BLaER1 (cell line): Measurements from ENCODE around the gene MFAP5.
"Not testable (repeated sequence)": the region's sequence is repeated elsewhere in the genome, so short reads cannot be mapped to it uniquely, and the experiment has no call there.

Experiments used
- H3K27ac ChIP-seq: shearing (Covaris generic); formaldehyde crosslinking; 2 replicates; pipeline ENCODE4 v1.8.1; 2022
- H3K27me3 ChIP-seq: shearing (Covaris generic); formaldehyde crosslinking; 2 replicates; pipeline ENCODE4 v1.8.1; 2022
- H3K36me3 ChIP-seq: shearing (Covaris generic); formaldehyde crosslinking; 2 replicates; pipeline ENCODE4 v1.8.1; 2022
- H3K4me1 ChIP-seq: shearing (Covaris generic); formaldehyde crosslinking; 2 replicates; pipeline ENCODE4 v1.8.1; 2022
- H3K4me2 ChIP-seq: shearing (Covaris generic); formaldehyde crosslinking; 2 replicates; pipeline ENCODE4 v1.8.1; 2022
- H3K4me3 ChIP-seq: shearing (Covaris generic); formaldehyde crosslinking; 2 replicates; pipeline ENCODE4 v1.8.1; 2022
- H3K9ac ChIP-seq: shearing (Covaris generic); formaldehyde crosslinking; 2 replicates; pipeline ENCODE4 v1.8.1; 2022
- H3K9me3 ChIP-seq: shearing (Covaris generic); formaldehyde crosslinking; 2 replicates; pipeline ENCODE4 v1.8.1; 2022
- H4K20me1 ChIP-seq: shearing (Covaris generic); formaldehyde crosslinking; 2 replicates; pipeline ENCODE4 v1.8.1; 2022
- Cebpa-rat ChIP-seq: shearing (Covaris generic); IDR thresholded peaks from 2 replicates; pipeline ENCODE4 v1.8.1; 2022

Gene MFAP5

DNA sequence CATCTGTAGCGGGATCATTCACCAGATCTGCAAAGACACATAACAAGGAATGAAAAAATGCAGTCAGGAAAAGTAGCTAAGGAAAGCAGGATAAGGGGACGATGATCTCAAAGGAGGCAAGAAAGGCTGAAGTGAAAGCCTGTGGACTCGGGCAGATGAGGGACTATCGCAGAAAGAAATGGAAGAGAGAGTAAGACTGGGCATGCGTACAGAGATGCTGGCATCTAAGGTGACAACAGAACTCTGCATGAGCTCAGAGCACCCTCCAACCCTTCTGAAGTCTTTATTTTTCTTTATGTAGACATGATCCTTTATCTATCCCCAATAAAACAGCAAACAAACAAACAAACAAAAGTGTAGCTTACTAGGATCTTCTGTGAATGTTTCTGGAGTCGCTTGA is 7.2 kb downstream of the MFAP5 start:
- no peaks in the 10 kb centered on the region for H3K9me3 ChIP-seq
- H3K27ac ChIP-seq, result no peak overlapping the region
- no peaks in the 10 kb centered on the region for H3K27me3 ChIP-seq
- no peak overlapping the region for H3K9ac ChIP-seq
- no peaks in the 10 kb centered on the region for H3K4me1 ChIP-seq
- no peaks in the 10 kb centered on the region for H3K36me3 ChIP-seq
- no peak overlapping the region for H3K4me2 ChIP-seq
- H4K20me1 ChIP-seq, result no peaks in the 10 kb centered on the region
- TF ChIP-seq Cebpa-rat, result no peak
- no peak overlapping the region for H3K4me3 ChIP-seq

DNA sequence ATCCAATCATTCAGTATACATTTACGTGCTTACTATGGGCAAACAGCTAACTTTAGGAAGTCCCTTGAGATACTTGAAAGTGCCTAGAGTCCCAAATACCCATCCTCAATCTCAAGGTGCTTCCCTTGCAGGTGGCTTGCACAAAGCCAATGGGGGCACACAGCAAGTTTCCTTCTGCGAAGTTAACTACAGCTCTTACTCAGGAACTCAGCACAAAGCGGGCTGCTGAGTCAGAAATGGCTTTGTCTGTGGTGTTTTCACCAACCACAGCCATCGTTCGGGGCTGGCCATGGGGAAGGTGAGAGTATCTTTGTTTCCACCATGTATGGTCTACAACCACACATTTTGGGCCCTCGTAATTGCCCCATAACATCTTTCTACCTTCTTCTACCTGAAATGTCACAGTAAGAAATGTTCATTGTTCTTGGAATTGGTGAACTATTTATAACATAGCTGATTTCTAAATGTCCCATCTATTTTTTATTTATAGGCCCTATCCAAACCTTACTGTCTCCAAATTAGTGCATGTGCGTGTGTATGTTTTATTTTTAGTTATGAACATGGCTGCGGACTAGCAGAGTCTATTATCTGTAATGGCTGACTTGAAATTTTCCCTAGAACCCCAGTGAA is 13.9 kb downstream of the MFAP5 start:
- Histone ChIP-seq H3K4me2 (peak overlapping the region; percentile 49), H3K9ac (no peak overlapping the region), H4K20me1 (no peaks in the 10 kb centered on the region), H3K36me3 (no peaks in the 10 kb centered on the region), H3K27ac (no peak overlapping the region), H3K27me3 (no peaks in the 10 kb centered on the region), H3K4me1 (peaks cover 37% of the 10 kb centered on the region), H3K4me3 (no peak overlapping the region), H3K9me3 (no peaks in the 10 kb centered on the region)
- TF ChIP-seq Cebpa-rat, result no peak

DNA sequence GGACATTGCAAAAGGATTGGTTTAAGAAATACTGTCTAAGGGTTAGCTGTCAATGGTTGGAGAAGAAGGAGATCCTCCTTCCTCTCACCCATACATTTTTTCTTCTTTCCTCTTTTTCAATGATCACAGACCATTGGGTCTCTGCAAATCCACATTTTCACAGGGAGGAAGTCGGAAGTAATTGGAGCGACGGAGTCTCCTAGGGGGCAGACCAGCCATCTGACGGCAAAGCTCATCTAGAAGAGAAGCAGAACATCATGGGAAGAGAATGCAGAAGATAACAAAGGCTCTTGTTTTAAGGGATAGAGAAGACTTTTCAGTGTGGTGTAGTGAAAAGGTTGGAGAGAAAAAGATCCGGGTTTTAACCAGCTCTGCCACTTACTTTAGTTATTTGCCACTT is 14.7 kb downstream of the MFAP5 start:
- no peak overlapping the region for H3K4me2 ChIP-seq

DNA sequence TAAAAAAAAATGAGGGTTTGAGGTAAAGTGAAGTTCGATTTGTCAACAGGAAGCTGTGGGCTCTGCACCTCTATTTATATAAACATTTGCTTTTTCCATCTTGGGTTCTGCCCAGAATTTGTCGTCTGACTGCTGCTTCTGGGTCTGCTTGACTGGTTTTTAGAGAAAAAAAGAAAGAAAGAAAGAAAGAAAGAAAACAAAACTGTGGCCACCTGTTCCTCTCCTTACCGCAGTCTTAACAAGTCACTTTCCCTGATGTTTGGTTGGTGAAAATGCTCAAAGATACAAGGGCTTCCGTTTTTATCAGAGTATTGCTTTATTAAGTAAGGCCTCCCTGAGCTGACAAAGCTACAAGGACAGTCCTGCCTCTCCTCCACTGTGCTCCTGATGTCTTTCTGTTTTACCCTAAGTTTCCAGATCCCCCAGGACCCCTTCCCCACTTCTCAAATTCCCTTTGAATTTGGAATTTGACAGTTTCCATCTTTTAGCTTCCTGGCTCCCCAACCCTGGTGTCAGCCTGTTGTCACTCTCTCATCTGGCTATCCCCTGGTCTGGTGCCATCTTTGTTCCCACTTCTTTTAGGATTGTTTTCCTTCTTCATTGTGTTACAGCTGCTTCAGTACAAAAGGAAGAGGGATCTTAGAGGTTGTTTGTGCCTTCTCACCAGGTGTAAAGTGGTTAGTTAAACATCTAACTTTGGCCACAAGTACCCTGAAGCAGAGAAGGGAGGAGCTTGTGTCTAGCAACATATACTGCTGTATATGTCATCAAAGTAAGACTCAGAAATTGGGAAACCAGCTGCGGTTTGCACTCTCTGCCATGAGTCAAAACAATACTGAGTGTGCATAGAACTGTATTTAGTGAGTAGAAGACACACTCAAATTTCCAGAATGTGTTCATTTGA is 18.0 kb downstream of the MFAP5 start:
- TF ChIP-seq Cebpa-rat, result no peak
- Histone ChIP-seq H3K4me2 (peak overlapping the region; percentile 74), H3K9ac (peak overlapping the region; percentile 59; the same call in 1 of the 2 replicates), H3K4me3 (no peak overlapping the region; the same call in 1 of the 2 replicates), H3K27ac (peak overlapping the region; percentile 84), H4K20me1 (no peaks in the 10 kb centered on the region), H3K27me3 (no peaks in the 10 kb centered on the region), H3K9me3 (0 out of 2 replicates have a peak, but pooled peaks cover 11% of the 10 kb centered on the region), H3K4me1 (peaks cover 40% of the 10 kb centered on the region), H3K36me3 (no peaks in the 10 kb centered on the region)

More for the DNA sequence above, 14.7 kb downstream of the MFAP5 start:
- Histone ChIP-seq H3K27ac (no peak overlapping the region), H3K9me3 (no peaks in the 10 kb centered on the region), H4K20me1 (no peaks in the 10 kb centered on the region), H3K36me3 (no peaks in the 10 kb centered on the region), H3K9ac (no peak overlapping the region), H3K4me3 (no peak overlapping the region), H3K27me3 (no peaks in the 10 kb centered on the region), H3K4me1 (peaks cover 40% of the 10 kb centered on the region)
- TF ChIP-seq Cebpa-rat, result no peak

DNA sequence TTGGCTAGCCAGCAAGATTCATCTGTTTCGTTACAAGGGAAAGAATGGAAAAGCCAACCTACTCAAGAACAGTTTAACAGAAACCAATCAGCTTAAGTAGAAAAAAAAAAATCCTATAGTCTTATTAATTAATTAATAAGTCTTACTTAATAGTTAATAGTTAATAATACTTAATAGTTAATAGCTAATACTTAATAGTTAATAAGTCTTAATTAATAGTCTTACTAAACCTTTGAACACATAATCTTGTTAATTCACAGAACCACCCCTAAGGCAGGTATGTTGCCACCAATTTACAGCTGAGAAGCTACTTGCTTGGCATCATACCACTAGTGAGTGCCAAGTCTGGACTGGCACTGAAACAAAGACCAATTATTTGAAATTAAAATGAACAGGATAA is 19.9 kb downstream of the MFAP5 start:
- no peaks in the 10 kb centered on the region for H3K36me3 ChIP-seq
- no peak overlapping the region for H3K4me2 ChIP-seq
- TF ChIP-seq Cebpa-rat, result no peak
- no peak overlapping the region for H3K27ac ChIP-seq
- H3K9me3 ChIP-seq, result 0 out of 2 replicates have a peak, but pooled peaks cover 11% of the 10 kb centered on the region
- no peaks in the 10 kb centered on the region for H3K27me3 ChIP-seq
- no peaks in the 10 kb centered on the region for H4K20me1 ChIP-seq
- no peak overlapping the region for H3K9ac ChIP-seq
- H3K4me1 ChIP-seq, result peaks cover 35% of the 10 kb centered on the region
- H3K4me3 ChIP-seq, result no peak overlapping the region

DNA sequence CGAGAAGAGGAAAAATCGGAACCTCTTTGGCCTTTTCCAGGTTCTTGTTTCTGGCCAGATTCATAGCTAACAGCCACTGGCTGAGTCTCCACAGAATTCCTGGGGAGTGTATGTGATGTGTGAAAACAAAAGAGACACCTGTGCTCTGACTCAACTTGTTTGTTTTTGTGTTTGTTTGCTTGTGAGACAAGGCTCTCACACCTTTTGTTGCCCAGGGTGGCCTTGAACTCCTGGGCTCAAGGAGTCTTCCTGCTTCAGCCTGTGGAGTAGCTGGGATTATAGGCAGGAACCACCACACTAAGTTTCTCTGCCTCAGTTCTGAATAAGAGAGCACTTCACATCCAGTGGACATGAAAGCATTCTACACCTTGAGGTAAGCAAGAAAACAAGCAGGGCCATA is 22.7 kb downstream of the MFAP5 start:
- Histone ChIP-seq H3K36me3 (no peaks in the 10 kb centered on the region), H3K4me2 (no peak overlapping the region), H4K20me1 (no peaks in the 10 kb centered on the region), H3K27me3 (no peaks in the 10 kb centered on the region), H3K9ac (no peak overlapping the region), H3K9me3 (0 out of 2 replicates have a peak, but pooled peaks cover 11% of the 10 kb centered on the region), H3K4me3 (no peak overlapping the region), H3K4me1 (peaks cover 29% of the 10 kb centered on the region), H3K27ac (no peak overlapping the region)
- no peak for TF ChIP-seq Cebpa-rat

DNA sequence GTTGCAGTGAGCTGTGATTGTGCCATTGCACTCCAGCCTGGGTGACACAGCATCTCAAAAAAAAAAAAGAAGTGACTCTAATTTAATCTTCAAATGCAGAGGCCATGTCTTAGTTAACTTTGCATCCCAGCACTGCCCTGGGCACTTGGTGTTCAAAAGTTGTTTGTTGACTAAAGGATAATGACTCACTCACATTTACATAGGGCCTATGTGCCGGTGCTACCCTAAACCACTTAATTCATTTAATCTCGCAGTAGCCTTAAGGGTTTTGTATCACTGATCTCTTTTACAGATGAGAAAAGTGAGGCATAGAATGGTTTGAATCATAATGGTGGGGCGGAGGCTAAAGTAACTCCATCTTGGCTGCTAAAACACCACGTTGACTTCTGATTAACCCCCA is 23.7 kb downstream of the MFAP5 start:
- H3K9ac ChIP-seq, result no peak overlapping the region
- no peaks in the 10 kb centered on the region for H4K20me1 ChIP-seq
- no peak overlapping the region for H3K27ac ChIP-seq
- H3K27me3 ChIP-seq, result no peaks in the 10 kb centered on the region
- peaks cover 21% of the 10 kb centered on the region for H3K9me3 ChIP-seq
- H3K4me2 ChIP-seq, result no peak overlapping the region
- no peak overlapping the region for H3K4me3 ChIP-seq
- no peak for TF ChIP-seq Cebpa-rat
- H3K4me1 ChIP-seq, result peaks cover 20% of the 10 kb centered on the region
- no peaks in the 10 kb centered on the region for H3K36me3 ChIP-seq

DNA sequence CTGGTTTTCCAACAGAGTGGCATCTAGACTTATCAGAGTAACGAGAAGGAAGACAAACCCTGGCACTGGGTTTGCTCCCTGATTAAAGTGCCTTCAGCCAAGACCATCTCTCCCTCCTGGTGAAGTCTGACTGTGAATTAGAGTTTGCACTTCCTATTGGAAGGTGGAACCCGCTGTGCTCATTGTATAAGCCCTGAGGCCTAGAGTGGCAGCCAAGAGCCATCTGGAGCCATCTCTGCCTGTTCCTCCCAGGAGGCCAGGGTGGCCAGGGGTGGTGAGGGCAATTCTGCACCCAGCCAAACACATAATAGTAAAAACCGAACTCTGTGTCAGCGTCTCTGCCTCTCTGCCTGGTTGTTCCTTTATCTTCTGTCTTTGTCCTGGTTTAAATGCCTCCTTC is 25.0 kb downstream of the MFAP5 start:
- H4K20me1 ChIP-seq, result no peaks in the 10 kb centered on the region
- TF ChIP-seq Cebpa-rat, result no peak
- H3K36me3 ChIP-seq, result no peaks in the 10 kb centered on the region
- H3K9ac ChIP-seq, result no peak overlapping the region
- H3K4me2 ChIP-seq, result peak overlapping the region; percentile 13
- no peaks in the 10 kb centered on the region for H3K27me3 ChIP-seq
- H3K4me1 ChIP-seq, result peaks cover 14% of the 10 kb centered on the region
- H3K4me3 ChIP-seq, result no peak overlapping the region
- H3K27ac ChIP-seq, result peak overlapping the region; percentile 45; the same call in 1 of the 2 replicates
- peaks cover 30% of the 10 kb centered on the region for H3K9me3 ChIP-seq

DNA sequence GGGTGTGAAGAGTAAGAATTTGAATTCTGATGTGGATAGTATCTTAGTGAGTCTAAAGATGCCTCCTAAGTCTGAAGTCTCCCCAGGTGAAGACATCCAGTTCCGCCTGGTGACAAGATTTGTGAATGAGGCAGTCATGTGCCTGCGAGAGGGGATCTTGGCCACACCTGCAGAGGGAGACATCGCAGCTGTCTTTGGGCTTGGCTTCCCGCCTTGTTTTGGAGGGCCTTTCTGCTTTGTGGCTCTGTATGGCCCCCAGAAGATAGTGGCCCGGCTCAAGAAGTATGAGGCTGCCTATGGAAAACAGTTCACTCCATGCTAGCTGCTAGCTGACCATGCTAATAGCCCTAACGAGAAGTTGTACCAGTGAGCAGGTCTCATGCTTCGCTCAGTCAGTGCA is 25.4 kb downstream of the MFAP5 start:
- Histone ChIP-seq H3K4me1 (peaks cover 14% of the 10 kb centered on the region), H4K20me1 (no peaks in the 10 kb centered on the region), H3K36me3 (no peaks in the 10 kb centered on the region), H3K9me3 (peaks cover 32% of the 10 kb centered on the region), H3K9ac (no peak overlapping the region), H3K4me3 (no peak overlapping the region), H3K27ac (peak overlapping the region; percentile 45; the same call in 1 of the 2 replicates), H3K4me2 (peak overlapping the region; percentile 13), H3K27me3 (no peaks in the 10 kb centered on the region)
- no peak for TF ChIP-seq Cebpa-rat

DNA sequence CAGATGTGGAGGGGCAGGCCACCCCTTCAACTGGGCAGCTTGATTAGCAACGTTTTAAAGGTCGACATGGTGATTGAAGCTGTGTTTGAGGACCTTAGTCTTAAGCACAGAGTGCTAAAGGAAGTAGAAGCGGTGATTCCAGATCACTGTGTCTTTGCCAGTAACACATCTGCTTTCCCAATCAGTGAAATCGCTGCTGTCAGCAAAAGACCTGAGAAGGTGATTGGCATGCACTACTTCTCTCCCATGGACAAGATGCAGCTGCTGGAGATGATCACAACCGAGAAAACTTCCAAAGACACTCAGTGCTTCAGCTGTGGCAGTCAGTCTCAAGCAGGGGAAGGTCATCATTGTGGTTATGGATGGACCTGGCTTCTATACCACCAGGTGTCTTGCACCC is 26.0 kb downstream of the MFAP5 start:
- no peak overlapping the region for H3K4me2 ChIP-seq
- peaks cover 26% of the 10 kb centered on the region for H3K9me3 ChIP-seq
- H4K20me1 ChIP-seq, result no peaks in the 10 kb centered on the region
- no peak overlapping the region for H3K27ac ChIP-seq
- peaks cover 14% of the 10 kb centered on the region for H3K4me1 ChIP-seq
- no peaks in the 10 kb centered on the region for H3K36me3 ChIP-seq
- no peak overlapping the region for H3K4me3 ChIP-seq
- no peak overlapping the region for H3K9ac ChIP-seq
- H3K27me3 ChIP-seq, result no peaks in the 10 kb centered on the region
- TF ChIP-seq Cebpa-rat, result no peak

DNA sequence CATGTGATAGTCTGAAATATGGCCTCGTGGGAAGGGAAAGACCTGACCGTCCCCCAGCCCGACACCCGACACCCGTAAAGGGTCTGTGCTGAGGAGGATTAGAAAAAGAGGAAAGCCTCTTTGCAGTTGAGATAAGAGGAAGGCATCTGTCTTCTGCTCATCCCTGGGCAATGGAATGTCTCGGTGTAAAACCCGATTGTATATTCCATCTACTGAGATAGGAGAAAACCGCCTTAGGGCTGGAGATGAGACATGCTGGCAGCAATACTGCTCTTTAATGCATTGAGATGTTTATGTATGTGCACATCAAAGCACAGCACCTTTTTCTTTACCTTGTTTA is 26.6 kb downstream of the MFAP5 start:
- H3K4me2 ChIP-seq, H4K20me1 ChIP-seq, H3K36me3 ChIP-seq, H3K27me3 ChIP-seq, H3K9ac ChIP-seq, H3K4me3 ChIP-seq, H3K27ac ChIP-seq: not testable (repeated sequence)
- Histone ChIP-seq H3K9me3 (peaks cover 21% of the 10 kb centered on the region), H3K4me1 (peaks cover 14% of the 10 kb centered on the region)

DNA sequence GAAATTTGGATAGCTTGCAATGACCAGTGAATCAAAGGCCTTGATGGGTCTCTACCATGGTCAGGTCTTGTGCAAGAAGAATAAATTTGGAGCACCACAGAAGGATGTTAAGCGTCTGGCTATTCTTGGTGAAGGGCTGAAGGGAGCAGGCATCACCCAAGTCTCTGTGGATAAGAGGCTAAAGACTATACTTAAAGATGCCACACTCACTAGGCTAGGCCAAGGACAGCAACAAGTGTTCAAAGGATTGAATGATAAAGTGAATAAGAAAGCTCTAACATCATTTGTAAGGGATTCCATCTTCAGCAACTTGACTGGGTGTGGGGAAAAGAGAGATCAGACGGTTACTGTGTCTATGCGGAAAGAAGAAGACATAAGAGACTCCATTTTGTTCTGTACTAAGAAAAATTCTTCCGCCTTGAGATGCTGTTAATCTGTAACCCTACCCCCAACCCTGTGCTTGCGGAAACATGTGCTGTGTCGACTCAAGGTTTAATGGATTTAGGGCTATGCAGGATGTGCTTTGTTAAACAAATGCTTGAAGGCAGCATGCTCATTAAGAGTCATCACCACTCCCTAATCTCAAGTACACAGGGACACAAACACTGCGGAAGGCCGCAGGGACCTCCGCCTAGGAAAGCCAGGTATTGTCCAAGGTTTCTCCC is 27.2 kb downstream of the MFAP5 start:
- H4K20me1 ChIP-seq, H3K9ac ChIP-seq, H3K4me3 ChIP-seq, H3K27me3 ChIP-seq, H3K4me2 ChIP-seq, H3K36me3 ChIP-seq, H3K27ac ChIP-seq: not testable (repeated sequence)
- peaks cover 14% of the 10 kb centered on the region for H3K4me1 ChIP-seq
- H3K9me3 ChIP-seq, result peaks cover 21% of the 10 kb centered on the region
